Esophagus muscularis mucosa (tissue), 2 donors: ENCODE measurements around the gene PRLR.

Experiments
- POLR2A ChIP-seq: fragments of 450-650 bp; IDR thresholded peaks from one replicate; pipeline ENCODE4 v1.6.1; 2017; ENCODE audit warnings: antibody characterized with exemption, moderate library complexity, mild to moderate bottlenecking, low read depth
- POLR2AphosphoS5 ChIP-seq, 2 donors: sonication (generic); formaldehyde crosslinking; IDR thresholded peaks; one replicate each; pipeline ENCODE4 v1.6.1; 2017; ENCODE audit warnings: antibody characterized with exemption in 2 of 2

GRCh38 chr5:35009657-35010056 lies 220.6 kb downstream of the PRLR start:
- TF ChIP-seq POLR2A (no peak), POLR2AphosphoS5 (IDR thresholded peaks at IDR 0.05) (no peak)
